ENCODE measurements around the gene TRIO. TPM values are rescaled to one million over a fixed set of nuclear protein-coding genes. Genes with fewer than 3 reads are reported as not detected.

TRIO gene
- total and polyA plus RNA-seq, 4 experiments from 2014 or later: 0.09 to 11.5 (median 9.7) TPM; not detected in 1

- Histone ChIP-seq H3K9me3 (ENCODE audit: control insufficient read depth in 1 of 2, low read length in 2 of 2) (no peaks in the 10 kb centered on the region), H3K27ac (ENCODE audit: low read depth, low read length) (no peak overlapping the region), H3K27me3 (ENCODE audit: insufficient read depth, low read length) (no peaks in the 10 kb centered on the region), H3K4me3 (ENCODE audit: low read length in 2 of 2) (no peak overlapping the region), H3K36me3 (ENCODE audit: insufficient read depth, low read length) (no peaks in the 10 kb centered on the region), H3K4me1 (ENCODE audit: insufficient read depth, low read length) (no peaks in the 10 kb centered on the region)
- H3K36me3 Mint-ChIP-seq: no peaks in the 10 kb centered on the region
- H3K27me3 Mint-ChIP-seq: peaks cover 0 to 1% of the 10 kb centered on the region in 2 donors
- no peak for DNase-seq
- H3K4me1 Mint-ChIP-seq: peaks cover 2 to 11% (median 6%) of the 10 kb centered on the region in 4 donors
- H3K9me3 Mint-ChIP-seq: peaks cover 0 to 2% (median 0%) of the 10 kb centered on the region in 8 donors
- peak overlapping the region in 1 of 7 donors; percentile 50 for H3K27ac Mint-ChIP-seq
- intact Hi-C loops (cut with micrococcal nuclease): no loop called here
- no peak overlapping the region for H3K4me3 Mint-ChIP-seq
- POLR2A ChIA-PET (ENCODE audit: partially characterized antibody): no interaction called here
- CTCF ChIA-PET (ENCODE audit: partially characterized antibody): no interaction called here
These were observed 308.7 kb downstream of the TRIO start for GRCh38 chr5:14451871-14452270.

GRCh38 chr5:14452685-14453454 is 309.7 kb downstream of the TRIO start:
- H3K4me1 ChIP-seq (ENCODE audit: insufficient read depth, low read length): no peaks in the 10 kb centered on the region
- no peak for DNase-seq
- Mint-ChIP-seq H3K9me3 (peaks cover 0 to 2% (median 0%) of the 10 kb centered on the region in 8 donors), H3K27ac (no peak overlapping the region), H3K27me3 (peaks cover 0 to 1% of the 10 kb centered on the region in 2 donors), H3K36me3 (no peaks in the 10 kb centered on the region), H3K4me3 (no peak overlapping the region), H3K4me1 (peaks cover 2 to 11% (median 6%) of the 10 kb centered on the region in 4 donors)
- no peaks in the 10 kb centered on the region for H3K36me3 ChIP-seq (ENCODE audit: insufficient read depth, low read length)
- ChIA-PET CTCF (ENCODE audit: partially characterized antibody) (no interaction called here), POLR2A (ENCODE audit: partially characterized antibody) (no interaction called here)
- no peaks in the 10 kb centered on the region for H3K27me3 ChIP-seq (ENCODE audit: insufficient read depth, low read length)
- no peak overlapping the region for H3K27ac ChIP-seq (ENCODE audit: low read depth, low read length)
- H3K9me3 ChIP-seq (ENCODE audit: control insufficient read depth in 1 of 2, low read length in 2 of 2): no peaks in the 10 kb centered on the region
- H3K4me3 ChIP-seq (ENCODE audit: low read length in 2 of 2): no peak overlapping the region
- intact Hi-C loops (cut with micrococcal nuclease): no loop called here

- peak overlapping the region in 1 of 7 donors; percentile 15 for H3K27ac Mint-ChIP-seq
- H3K36me3 Mint-ChIP-seq: no peaks in the 10 kb centered on the region
- peaks cover 0 to 1% of the 10 kb centered on the region in 2 donors for H3K27me3 Mint-ChIP-seq
- POLR2A ChIA-PET (ENCODE audit: partially characterized antibody): no interaction called here
- CTCF ChIA-PET (ENCODE audit: partially characterized antibody): no interaction called here
- no peaks in the 10 kb centered on the region for H3K4me1 ChIP-seq (ENCODE audit: insufficient read depth, low read length)
- no peaks in the 10 kb centered on the region for H3K27me3 ChIP-seq (ENCODE audit: insufficient read depth, low read length)
- no peak overlapping the region for H3K4me3 ChIP-seq (ENCODE audit: low read length in 2 of 2)
- DNase-seq: no peak
- H3K4me3 Mint-ChIP-seq: no peak overlapping the region
- peaks cover 0 to 2% (median 0%) of the 10 kb centered on the region in 8 donors for H3K9me3 Mint-ChIP-seq
- peaks cover 2 to 11% (median 5%) of the 10 kb centered on the region in 4 donors for H3K4me1 Mint-ChIP-seq
- H3K27ac ChIP-seq (ENCODE audit: low read depth, low read length): no peak overlapping the region
- H3K9me3 ChIP-seq (ENCODE audit: control insufficient read depth in 1 of 2, low read length in 2 of 2): no peaks in the 10 kb centered on the region
- H3K36me3 ChIP-seq (ENCODE audit: insufficient read depth, low read length): no peaks in the 10 kb centered on the region
- intact Hi-C loops (cut with micrococcal nuclease): no loop called here
These were observed 310.3 kb downstream of the TRIO start for GRCh38 chr5:14453481-14453880.

- no peaks in the 10 kb centered on the region for H3K36me3 Mint-ChIP-seq
- no peaks in the 10 kb centered on the region for H3K4me1 ChIP-seq (ENCODE audit: insufficient read depth, low read length)
- no peak overlapping the region for H3K4me3 Mint-ChIP-seq
- H3K27ac ChIP-seq (ENCODE audit: low read depth, low read length): no peak overlapping the region
- H3K4me3 ChIP-seq (ENCODE audit: low read length in 2 of 2): no peak overlapping the region
- H3K9me3 ChIP-seq (ENCODE audit: control insufficient read depth in 1 of 2, low read length in 2 of 2): no peaks in the 10 kb centered on the region
- no peak for DNase-seq
- H3K36me3 ChIP-seq (ENCODE audit: insufficient read depth, low read length): no peaks in the 10 kb centered on the region
- CTCF ChIA-PET (ENCODE audit: partially characterized antibody): interaction anchor here (0.6 to 3.0 kb wide), 2 partner anchors 192 to 358 kb away, joined by 3 to 9 read pairs; no protein-coding TSS in a partner anchor
- POLR2A ChIA-PET (ENCODE audit: partially characterized antibody): no interaction called here
- intact Hi-C loops (cut with micrococcal nuclease): no loop called here
- peaks cover 0 to 2% (median 0%) of the 10 kb centered on the region in 8 donors for H3K9me3 Mint-ChIP-seq
- H3K27me3 ChIP-seq (ENCODE audit: insufficient read depth, low read length): no peaks in the 10 kb centered on the region
- no peaks in the 10 kb centered on the region for H3K27me3 Mint-ChIP-seq
- H3K4me1 Mint-ChIP-seq: no peaks in the 10 kb centered on the region
- no peak overlapping the region for H3K27ac Mint-ChIP-seq
These were observed 312.7 kb downstream of the TRIO start for GRCh38 chr5:14455814-14456321.

GRCh38 chr5:14457476-14457875 is 314.3 kb downstream of the TRIO start:
- intact Hi-C loops (cut with micrococcal nuclease): no loop called here
- no peak for DNase-seq
- Histone ChIP-seq H3K4me1 (ENCODE audit: insufficient read depth, low read length) (no peaks in the 10 kb centered on the region), H3K9me3 (ENCODE audit: control insufficient read depth in 1 of 2, low read length in 2 of 2) (no peaks in the 10 kb centered on the region), H3K36me3 (ENCODE audit: insufficient read depth, low read length) (no peaks in the 10 kb centered on the region), H3K27ac (ENCODE audit: low read depth, low read length) (no peak overlapping the region), H3K27me3 (ENCODE audit: insufficient read depth, low read length) (no peaks in the 10 kb centered on the region), H3K4me3 (ENCODE audit: low read length in 2 of 2) (no peak overlapping the region)
- no peaks in the 10 kb centered on the region for H3K4me1 Mint-ChIP-seq
- ChIA-PET POLR2A (ENCODE audit: partially characterized antibody) (no interaction called here), CTCF (ENCODE audit: partially characterized antibody) (no interaction called here)
- no peak overlapping the region for H3K4me3 Mint-ChIP-seq
- peaks cover 0 to 2% (median 0%) of the 10 kb centered on the region in 8 donors for H3K9me3 Mint-ChIP-seq
- no peak overlapping the region for H3K27ac Mint-ChIP-seq
- no peaks in the 10 kb centered on the region for H3K36me3 Mint-ChIP-seq
- H3K27me3 Mint-ChIP-seq: no peaks in the 10 kb centered on the region

GRCh38 chr5:14458414-14458813 is 315.3 kb downstream of the TRIO start:
- Histone ChIP-seq H3K27me3 (ENCODE audit: insufficient read depth, low read length) (no peaks in the 10 kb centered on the region), H3K27ac (ENCODE audit: low read depth, low read length) (no peak overlapping the region), H3K4me3 (ENCODE audit: low read length in 2 of 2) (no peak overlapping the region), H3K4me1 (ENCODE audit: insufficient read depth, low read length) (no peaks in the 10 kb centered on the region), H3K9me3 (ENCODE audit: control insufficient read depth in 1 of 2, low read length in 2 of 2) (no peaks in the 10 kb centered on the region), H3K36me3 (ENCODE audit: insufficient read depth, low read length) (no peaks in the 10 kb centered on the region)
- POLR2A ChIA-PET (ENCODE audit: partially characterized antibody): no interaction called here
- H3K9me3 Mint-ChIP-seq: peaks cover 0 to 2% (median 0%) of the 10 kb centered on the region in 8 donors
- CTCF ChIA-PET (ENCODE audit: partially characterized antibody): no interaction called here
- DNase-seq: no peak
- H3K27ac Mint-ChIP-seq: no peak overlapping the region
- no peak overlapping the region for H3K4me3 Mint-ChIP-seq
- no peaks in the 10 kb centered on the region for H3K4me1 Mint-ChIP-seq
- H3K36me3 Mint-ChIP-seq: no peaks in the 10 kb centered on the region
- intact Hi-C loops (cut with micrococcal nuclease): no loop called here
- H3K27me3 Mint-ChIP-seq: no peaks in the 10 kb centered on the region

- POLR2A ChIA-PET (ENCODE audit: partially characterized antibody): no interaction called here
These were observed 317.8 kb downstream of the TRIO start for GRCh38 chr5:14460844-14461398.

More at GRCh38 chr5:14460844-14461398, 317.8 kb downstream of the TRIO start:
- intact Hi-C loops (cut with micrococcal nuclease): no loop called here
- no peaks in the 10 kb centered on the region for H3K9me3 Mint-ChIP-seq
- no peaks in the 10 kb centered on the region for H3K36me3 Mint-ChIP-seq
- no peaks in the 10 kb centered on the region for H3K36me3 ChIP-seq (ENCODE audit: insufficient read depth, low read length)
- no peak overlapping the region for H3K27ac Mint-ChIP-seq
- no peak for DNase-seq
- no peaks in the 10 kb centered on the region for H3K27me3 ChIP-seq (ENCODE audit: insufficient read depth, low read length)
- peaks cover 0 to 3% (median under 1%) of the 10 kb centered on the region in 4 donors for H3K4me1 Mint-ChIP-seq
- no peak overlapping the region for H3K4me3 Mint-ChIP-seq
- no peak overlapping the region for H3K4me3 ChIP-seq (ENCODE audit: low read length in 2 of 2)
- H3K27ac ChIP-seq (ENCODE audit: low read depth, low read length): no peak overlapping the region
- no peaks in the 10 kb centered on the region for H3K9me3 ChIP-seq (ENCODE audit: control insufficient read depth in 1 of 2, low read length in 2 of 2)
- H3K27me3 Mint-ChIP-seq: no peaks in the 10 kb centered on the region
- CTCF ChIA-PET (ENCODE audit: partially characterized antibody): interaction anchor here (0.9 kb wide), 1 partner anchor 14 kb away, joined by 3 read pairs; no protein-coding TSS in a partner anchor
- no peaks in the 10 kb centered on the region for H3K4me1 ChIP-seq (ENCODE audit: insufficient read depth, low read length)

Data from CD4-positive, alpha-beta memory T cell (primary cell).